ENCODE measurements around the gene CCDC15. TPM values are rescaled to one million over a fixed set of nuclear protein-coding genes. Genes with fewer than 3 reads are reported as not detected.

CCDC15 gene
- total and polyA plus RNA-seq, 2 of the 4 experiments (the other 2 are of a cell fraction), result 1.1 to 2.0 TPM

DNA sequence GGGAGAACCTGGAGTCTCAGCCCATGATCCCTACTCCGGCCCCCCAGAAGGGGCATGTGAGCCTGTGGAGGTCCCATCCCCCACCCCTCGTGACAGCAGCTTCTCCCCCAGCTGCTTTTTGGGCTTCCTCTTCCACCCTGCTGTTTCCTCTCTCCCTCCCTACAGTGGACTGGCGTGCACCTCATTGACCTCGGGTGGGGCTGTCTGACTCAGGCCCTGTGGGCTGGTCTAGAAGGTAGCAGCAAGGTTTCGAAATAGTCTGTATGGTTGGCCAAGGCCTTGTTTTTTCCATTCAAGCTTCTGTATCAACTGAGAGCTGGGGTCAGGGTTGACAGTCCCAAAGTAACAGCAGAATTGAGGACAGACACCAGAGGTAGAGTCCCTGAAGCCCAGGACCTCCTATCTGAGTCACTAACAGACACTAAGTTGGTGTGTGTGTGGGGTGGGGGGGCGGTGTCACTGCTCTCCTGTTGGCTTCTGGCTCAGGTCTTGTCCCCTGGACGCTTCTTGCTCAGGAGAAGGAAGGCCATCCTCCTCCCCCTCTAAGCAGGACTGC lies 116.8 kb downstream of the CCDC15 start:
- H3K14ac ChIP-seq (replicated peaks; ENCODE audit: low read depth, low read length), result peak overlapping the region; percentile 72; the same call in 1 of the 2 replicates
- peak overlapping the region; percentile 29 to 39 for H4K8ac ChIP-seq (ENCODE audit: low read depth in 2 of 2, low read length in 2 of 2)
- peak overlapping the region; percentile 60 for H2AFZ ChIP-seq (replicated peaks; ENCODE audit: low read length, poor library complexity)
- in situ Hi-C loops (cut with MboI; ENCODE audit: low sequenced_read_pairs) (no loop called here), dilution Hi-C loops (cut with HindIII; ENCODE audit: low sequenced_read_pairs, unreplicated experiment) (no loop called here), intact Hi-C loops (cut with micrococcal nuclease) (no loop called here)
- H3K4me3 ChIP-seq (ENCODE audit: insufficient read depth, low read depth, low read length), result no peak overlapping the region
- POLR2A ChIA-PET (ENCODE audit: unreplicated experiment), result no interaction called here
- H3K27me3 ChIP-seq (ENCODE audit: control insufficient read depth, insufficient read depth, low read length), result no peaks in the 10 kb centered on the region; the same call in 1 of the 2 replicates
- WGBS, 2 experiments (ENCODE audit: extremely low coverage in 2 of 2, insufficient read length in 1 of 2), result 60% methylated on average over 1 of the region's 7 CpGs; no CpG with 5 or more reads in 1 of the 2 experiments
- H3K27ac ChIP-seq (ENCODE audit: insufficient read depth, low read length), result no peak overlapping the region
- H2BK15ac ChIP-seq (ENCODE audit: low read depth, low read length), result no peak overlapping the region
- H2BK5ac ChIP-seq (ENCODE audit: low read depth, low read length, poor library complexity, severe bottlenecking), result no peak overlapping the region
- H2BK20ac ChIP-seq (ENCODE audit: low read depth, low read length), result no peak overlapping the region
- H3K9me3 ChIP-seq (ENCODE audit: control insufficient read depth, insufficient read depth, low read length), result no peaks in the 10 kb centered on the region
- ATAC-seq (ENCODE audit: low read depth), result peak; percentile 58
- H3K4me2 ChIP-seq (ENCODE audit: low read depth, low read length), result no peak overlapping the region
- peak overlapping the region; percentile 56; the same call in 1 of the 2 replicates for H3K4ac ChIP-seq (ENCODE audit: low read depth, low read length)
- H4K5ac ChIP-seq (ENCODE audit: low read depth, low read length), result peak overlapping the region; percentile 4; the same call in 1 of the 2 replicates
- peak; percentile 64 for DNase-seq
- CTCF ChIA-PET, result interaction anchor here (1.5 kb wide), 1 partner anchor 11 kb away, joined by 3 read pairs; no protein-coding TSS in a partner anchor
- no peak overlapping the region for H3K18ac ChIP-seq (ENCODE audit: low read depth, low read length)
- peak overlapping the region; percentile 45; the same call in 1 of the 2 replicates for H2BK120ac ChIP-seq (ENCODE audit: low read depth, low read length)
- TF ChIP-seq CEBPB (IDR thresholded peaks at IDR 0.05; ENCODE audit: low read depth, low read length), result peak; percentile 89
- TF ChIP-seq, protein P1, sequence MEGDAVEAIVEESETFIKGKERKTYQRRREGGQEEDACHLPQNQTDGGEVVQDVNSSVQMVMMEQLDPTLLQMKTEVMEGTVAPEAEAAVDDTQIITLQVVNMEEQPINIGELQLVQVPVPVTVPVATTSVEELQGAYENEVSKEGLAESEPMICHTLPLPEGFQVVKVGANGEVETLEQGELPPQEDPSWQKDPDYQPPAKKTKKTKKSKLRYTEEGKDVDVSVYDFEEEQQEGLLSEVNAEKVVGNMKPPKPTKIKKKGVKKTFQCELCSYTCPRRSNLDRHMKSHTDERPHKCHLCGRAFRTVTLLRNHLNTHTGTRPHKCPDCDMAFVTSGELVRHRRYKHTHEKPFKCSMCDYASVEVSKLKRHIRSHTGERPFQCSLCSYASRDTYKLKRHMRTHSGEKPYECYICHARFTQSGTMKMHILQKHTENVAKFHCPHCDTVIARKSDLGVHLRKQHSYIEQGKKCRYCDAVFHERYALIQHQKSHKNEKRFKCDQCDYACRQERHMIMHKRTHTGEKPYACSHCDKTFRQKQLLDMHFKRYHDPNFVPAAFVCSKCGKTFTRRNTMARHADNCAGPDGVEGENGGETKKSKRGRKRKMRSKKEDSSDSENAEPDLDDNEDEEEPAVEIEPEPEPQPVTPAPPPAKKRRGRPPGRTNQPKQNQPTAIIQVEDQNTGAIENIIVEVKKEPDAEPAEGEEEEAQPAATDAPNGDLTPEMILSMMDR (conservative IDR thresholded peaks at IDR 0.05; ENCODE audit: low read depth, low read length), result no peak
- no peak for TF ChIP-seq MAZ (IDR thresholded peaks at IDR 0.05; ENCODE audit: borderline replicate concordance, low read depth, low read length)
- H3K23ac ChIP-seq (ENCODE audit: low read depth, low read length), result no peak overlapping the region
- peaks cover 15% of the 10 kb centered on the region for H3K4me1 ChIP-seq (ENCODE audit: control insufficient read depth, insufficient read depth, low read length)
- H4K91ac ChIP-seq (ENCODE audit: insufficient read depth, low read depth, low read length), result no peak overlapping the region
- no peak overlapping the region for H3K9ac ChIP-seq (ENCODE audit: low read depth, low read length)
- peak overlapping the region; percentile 56 for H2AK5ac ChIP-seq (ENCODE audit: low read depth, low read length)
- no TSS peak for BruUV-seq (replicated peaks)
- H3K79me1 ChIP-seq (ENCODE audit: low read depth in 1 of 2, low read length in 2 of 2), result no peaks in the 10 kb centered on the region
- no peaks in the 10 kb centered on the region for H4K20me1 ChIP-seq (ENCODE audit: insufficient read depth, low read length)
- peak overlapping the region; percentile 59 for H2AK9ac ChIP-seq (replicated peaks; ENCODE audit: low read depth, low read length, poor library complexity)
- H3K56ac ChIP-seq (ENCODE audit: extremely low read depth, insufficient read depth, low read length), result no peak overlapping the region
- peaks cover 20% of the 10 kb centered on the region for H3K9me1 ChIP-seq (ENCODE audit: insufficient read depth, low read length)
- H3K36me3 ChIP-seq (ENCODE audit: control insufficient read depth, insufficient read depth, low read length), result no peaks in the 10 kb centered on the region

All from IMR-90 (cell line).